ENCODE measurements around the gene RAI14.

- TF ChIP-seq CTCF (IDR thresholded peaks at IDR 0.05) = no peak
- TF ChIP-seq EP300 (IDR thresholded peaks at IDR 0.05) = no peak
Observed at GRCh38 chr5:34835664-34836063, 179.5 kb downstream of the RAI14 start.
